HL-60 (cell line): ENCODE results near the gene RAB36.

ENCODE experiments used
- DNase-seq, 2 experiments: peaks; one replicate each; pipeline ENCODE4 v3.0.0-alpha.2; 2010 to 2020; ENCODE audit warnings: low read depth in 1 of 2, low spot score in 1 of 2
- H3K27ac ChIP-seq: fragments of 250-450 bp; sonication (Bioruptor Pico); replicated peaks from 2 replicates; pipeline ENCODE4 v1.5.1; 2020; ENCODE audit warnings: mild to moderate bottlenecking, moderate library complexity
- H3K27me3 ChIP-seq: fragments of 250-450 bp; sonication (Bioruptor Pico); 2 replicates; pipeline ENCODE4 v1.5.1; 2021; ENCODE audit warnings: mild to moderate bottlenecking, moderate library complexity; ENCODE audit not compliant: insufficient read depth, poor library complexity, severe bottlenecking
- H3K4me3 ChIP-seq: replicated peaks from 2 replicates; pipeline ENCODE4 v1.5.1; 2011; ENCODE audit warnings: mild to moderate bottlenecking, control low read depth, low read length; ENCODE audit not compliant: insufficient read depth
- GABPA ChIP-seq: IDR thresholded peaks from 2 replicates; pipeline ENCODE4 v1.6.1; 2012; ENCODE audit warnings: low read depth
- POLR2AphosphoS5 ChIP-seq: IDR thresholded peaks from 2 replicates; pipeline ENCODE4 v1.6.1; 2012; ENCODE audit warnings: low read depth
- SPI1 ChIP-seq: IDR thresholded peaks from 2 replicates; pipeline ENCODE4 v1.6.1; 2012; ENCODE audit warnings: low read depth, mild to moderate bottlenecking, borderline replicate concordance
- TF ChIP-seq, protein P1 (sequence below): IDR thresholded peaks from one replicate; pipeline ENCODE4 v1.5.1; 2011; ENCODE audit warnings: low read length, control low read depth, inconsistent platforms; ENCODE audit not compliant: insufficient read depth
- TF ChIP-seq, protein P2 (sequence below): IDR thresholded peaks from 2 replicates; pipeline ENCODE4 v1.6.1; 2012; ENCODE audit warnings: low read depth; ENCODE audit not compliant: insufficient replicate concordance

The RAB36 gene

DNA sequence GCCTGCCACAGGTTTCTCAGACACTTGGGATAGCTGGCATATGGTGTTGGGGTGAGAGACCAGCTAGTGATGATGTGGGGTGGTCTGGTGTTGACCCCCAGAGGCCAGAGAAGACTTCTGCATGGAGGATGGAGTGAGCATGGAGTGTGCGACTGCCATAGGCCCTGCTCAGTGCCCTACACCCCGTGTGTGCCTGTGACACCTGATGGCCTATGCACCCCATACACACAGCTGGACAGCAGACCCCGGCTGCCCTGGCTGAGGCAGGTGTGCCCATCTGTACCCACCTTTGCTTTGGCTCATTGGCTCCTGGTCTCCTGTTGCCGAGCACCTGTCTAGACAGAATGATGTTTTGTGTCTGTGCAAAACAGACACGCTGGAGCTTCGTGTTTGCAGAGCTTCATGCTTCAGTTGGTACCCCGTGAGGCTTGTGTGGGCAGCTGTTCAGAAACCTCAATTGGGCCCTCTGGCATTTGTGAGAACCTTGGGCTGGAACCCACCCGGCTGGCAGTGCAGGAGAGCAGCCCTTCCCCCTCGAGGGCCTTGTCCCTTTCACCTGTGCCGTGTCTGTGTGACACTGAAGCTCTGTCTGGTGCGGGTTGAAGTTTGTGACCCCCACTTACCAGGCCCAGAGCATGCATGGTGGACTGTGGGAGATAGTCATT is 62.6 kb downstream of the RAB36 start:
- H3K27me3 ChIP-seq: no peaks in the 10 kb centered on the region
- H3K4me3 ChIP-seq: no peak overlapping the region
- DNase-seq: no peak
- TF ChIP-seq GABPA (no peak), POLR2AphosphoS5 (no peak), SPI1 (no peak)
- TF ChIP-seq, protein P1, sequence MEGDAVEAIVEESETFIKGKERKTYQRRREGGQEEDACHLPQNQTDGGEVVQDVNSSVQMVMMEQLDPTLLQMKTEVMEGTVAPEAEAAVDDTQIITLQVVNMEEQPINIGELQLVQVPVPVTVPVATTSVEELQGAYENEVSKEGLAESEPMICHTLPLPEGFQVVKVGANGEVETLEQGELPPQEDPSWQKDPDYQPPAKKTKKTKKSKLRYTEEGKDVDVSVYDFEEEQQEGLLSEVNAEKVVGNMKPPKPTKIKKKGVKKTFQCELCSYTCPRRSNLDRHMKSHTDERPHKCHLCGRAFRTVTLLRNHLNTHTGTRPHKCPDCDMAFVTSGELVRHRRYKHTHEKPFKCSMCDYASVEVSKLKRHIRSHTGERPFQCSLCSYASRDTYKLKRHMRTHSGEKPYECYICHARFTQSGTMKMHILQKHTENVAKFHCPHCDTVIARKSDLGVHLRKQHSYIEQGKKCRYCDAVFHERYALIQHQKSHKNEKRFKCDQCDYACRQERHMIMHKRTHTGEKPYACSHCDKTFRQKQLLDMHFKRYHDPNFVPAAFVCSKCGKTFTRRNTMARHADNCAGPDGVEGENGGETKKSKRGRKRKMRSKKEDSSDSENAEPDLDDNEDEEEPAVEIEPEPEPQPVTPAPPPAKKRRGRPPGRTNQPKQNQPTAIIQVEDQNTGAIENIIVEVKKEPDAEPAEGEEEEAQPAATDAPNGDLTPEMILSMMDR: no peak
- H3K27ac ChIP-seq: no peak overlapping the region

DNA sequence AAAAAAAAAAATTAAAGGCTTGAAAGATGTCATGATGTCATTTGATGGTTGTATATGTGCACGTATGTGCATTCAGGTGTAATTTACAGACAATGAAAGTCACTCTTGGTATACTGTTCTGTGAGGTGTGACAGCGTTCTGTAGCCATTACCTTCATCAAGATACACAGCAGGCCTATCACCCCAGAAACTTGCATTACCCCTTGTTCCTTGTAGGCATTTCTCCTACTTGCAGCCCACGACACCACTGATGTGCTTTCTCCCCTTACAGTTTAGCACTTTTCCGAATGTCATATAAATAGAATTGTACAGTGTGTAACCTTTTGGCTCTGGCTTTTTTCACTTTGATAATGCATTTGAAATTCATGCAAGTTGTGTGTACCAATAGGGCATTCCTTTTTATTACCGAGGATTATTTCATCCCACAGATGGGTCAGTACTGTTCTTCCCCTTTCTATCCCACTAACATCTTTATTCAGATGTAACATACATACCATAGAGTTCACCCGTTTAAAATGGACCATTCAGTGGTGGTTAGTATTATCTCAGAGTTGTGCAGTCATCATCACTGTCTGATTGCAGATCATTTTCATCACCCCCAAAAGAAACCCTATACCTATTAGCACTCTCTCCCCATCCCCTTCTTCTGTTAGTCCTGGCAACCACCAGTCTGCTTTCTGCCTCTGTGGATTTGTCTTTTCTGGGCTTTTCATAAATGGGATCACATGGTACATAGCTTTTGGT is 65.3 kb downstream of the RAB36 start:
- no peak for TF ChIP-seq GABPA
- no peak for TF ChIP-seq SPI1
- TF ChIP-seq, protein P2, sequence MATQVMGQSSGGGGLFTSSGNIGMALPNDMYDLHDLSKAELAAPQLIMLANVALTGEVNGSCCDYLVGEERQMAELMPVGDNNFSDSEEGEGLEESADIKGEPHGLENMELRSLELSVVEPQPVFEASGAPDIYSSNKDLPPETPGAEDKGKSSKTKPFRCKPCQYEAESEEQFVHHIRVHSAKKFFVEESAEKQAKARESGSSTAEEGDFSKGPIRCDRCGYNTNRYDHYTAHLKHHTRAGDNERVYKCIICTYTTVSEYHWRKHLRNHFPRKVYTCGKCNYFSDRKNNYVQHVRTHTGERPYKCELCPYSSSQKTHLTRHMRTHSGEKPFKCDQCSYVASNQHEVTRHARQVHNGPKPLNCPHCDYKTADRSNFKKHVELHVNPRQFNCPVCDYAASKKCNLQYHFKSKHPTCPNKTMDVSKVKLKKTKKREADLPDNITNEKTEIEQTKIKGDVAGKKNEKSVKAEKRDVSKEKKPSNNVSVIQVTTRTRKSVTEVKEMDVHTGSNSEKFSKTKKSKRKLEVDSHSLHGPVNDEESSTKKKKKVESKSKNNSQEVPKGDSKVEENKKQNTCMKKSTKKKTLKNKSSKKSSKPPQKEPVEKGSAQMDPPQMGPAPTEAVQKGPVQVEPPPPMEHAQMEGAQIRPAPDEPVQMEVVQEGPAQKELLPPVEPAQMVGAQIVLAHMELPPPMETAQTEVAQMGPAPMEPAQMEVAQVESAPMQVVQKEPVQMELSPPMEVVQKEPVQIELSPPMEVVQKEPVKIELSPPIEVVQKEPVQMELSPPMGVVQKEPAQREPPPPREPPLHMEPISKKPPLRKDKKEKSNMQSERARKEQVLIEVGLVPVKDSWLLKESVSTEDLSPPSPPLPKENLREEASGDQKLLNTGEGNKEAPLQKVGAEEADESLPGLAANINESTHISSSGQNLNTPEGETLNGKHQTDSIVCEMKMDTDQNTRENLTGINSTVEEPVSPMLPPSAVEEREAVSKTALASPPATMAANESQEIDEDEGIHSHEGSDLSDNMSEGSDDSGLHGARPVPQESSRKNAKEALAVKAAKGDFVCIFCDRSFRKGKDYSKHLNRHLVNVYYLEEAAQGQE: no peak
- TF ChIP-seq, protein P1: no peak
- TF ChIP-seq POLR2AphosphoS5: no peak
- Histone ChIP-seq H3K27ac (no peak overlapping the region), H3K27me3 (no peaks in the 10 kb centered on the region), H3K4me3 (no peak overlapping the region)
- DNase-seq: no peak

DNA sequence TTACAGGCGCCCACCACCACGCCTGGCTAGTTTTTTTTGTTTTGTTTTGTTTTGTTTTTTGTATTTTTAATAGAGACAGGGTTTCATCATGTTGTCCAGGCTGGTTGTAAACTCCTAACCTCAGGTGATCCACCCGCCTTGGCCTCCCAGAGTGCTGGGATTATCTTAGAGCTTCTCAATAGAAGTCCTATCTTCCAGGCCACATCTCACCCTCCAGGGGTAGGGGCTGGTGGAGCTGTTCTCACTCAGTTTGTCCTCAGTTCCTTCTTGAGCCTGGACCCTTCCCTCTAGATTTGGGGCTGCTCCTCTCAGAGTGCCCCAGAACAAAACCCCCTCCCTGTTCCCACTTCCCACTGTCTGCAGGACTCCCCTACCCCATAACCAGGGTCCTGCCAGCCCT is 66.3 kb downstream of the RAB36 start:
- no peaks in the 10 kb centered on the region for H3K27me3 ChIP-seq
- H3K4me3 ChIP-seq: no peak overlapping the region
- H3K27ac ChIP-seq: no peak overlapping the region
- TF ChIP-seq POLR2AphosphoS5 (no peak), GABPA (no peak)
- TF ChIP-seq, protein P2: no peak
- TF ChIP-seq, protein P1: no peak
- no peak for DNase-seq
